Spleen (tissue), 7 donors: Measurements from ENCODE around the gene FBXO11.

ENCODE experiments used
- CTCF ChIP-seq, 11 experiments: fragments of 200-600 bp in 7 of 11; fragments of 450-650 bp in 4 of 11; sonication (generic) in 4 of 11; IDR thresholded peaks in 8 of 11; conservative IDR thresholded peaks in 3 of 11; 1 replicate in 7 of 11; 2 replicates in 4 of 11; pipeline versions ENCODE4 v1.4.0 to v1.8.0; 2016 to 2021; ENCODE audit warnings: antibody characterized with exemption in 11 of 11, inconsistent platforms in 4 of 11, mild to moderate bottlenecking in 1 of 11
- POLR2A ChIP-seq, 3 donors: fragments of 450-650 bp; IDR thresholded peaks; one replicate each; pipeline ENCODE4 v1.5.1; 2017; ENCODE audit warnings: antibody characterized with exemption in 3 of 3, mild to moderate bottlenecking in 1 of 3
- POLR2AphosphoS5 ChIP-seq, 3 donors: sonication (generic); formaldehyde crosslinking; IDR thresholded peaks; one replicate each; pipeline ENCODE4 v1.5.1; 2017; ENCODE audit warnings: antibody characterized with exemption in 3 of 3
- donor health status: DM: no; HTN: no; CAD: no; lungs with moderate emphysema.
- donor health status: DM: no; HTN: no; CAD: no.
- donor health status: DM: no; HTN: no; CAD: no.

DNA sequence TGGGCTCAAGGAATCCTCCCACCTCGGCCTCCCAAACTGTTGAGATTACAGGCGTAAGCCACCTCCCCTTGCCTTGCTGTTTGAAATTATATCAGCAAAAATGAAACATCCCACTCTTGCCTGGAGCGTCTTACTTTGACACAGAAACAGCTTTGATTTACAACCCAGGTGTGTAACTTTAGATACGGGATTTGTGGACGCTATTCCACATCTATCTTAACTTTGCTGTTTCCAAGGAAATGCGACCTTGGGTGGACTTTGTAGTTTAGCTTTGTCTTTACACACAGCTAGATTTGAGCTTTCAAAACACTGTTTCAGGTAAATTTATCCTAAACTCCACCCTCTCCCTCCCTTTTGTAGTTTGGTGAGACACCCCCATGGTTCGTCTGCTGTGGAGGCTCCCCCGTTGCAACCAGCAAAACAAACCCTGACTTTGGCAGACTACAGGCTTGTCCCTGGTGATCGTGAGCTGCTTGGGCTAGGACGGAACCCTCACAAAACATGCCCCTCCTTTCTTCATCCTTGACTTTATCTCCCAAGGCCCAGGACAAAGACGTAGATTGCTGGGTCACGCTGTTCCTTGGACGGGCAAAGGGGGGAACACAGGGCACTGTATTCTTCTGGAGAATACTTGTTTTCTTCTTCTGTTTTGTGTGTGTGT lies 128.9 kb downstream of the FBXO11 start:
- TF ChIP-seq POLR2AphosphoS5 (IDR thresholded peaks at IDR 0.05) (no peak), CTCF (IDR thresholded peaks at IDR 0.05 in 8 of 11, conservative IDR thresholded peaks at IDR 0.05 in 3 of 11) (no peak), POLR2A (IDR thresholded peaks at IDR 0.05) (no peak)
